Neuronal stem cell (in vitro differentiated cells): ENCODE data around the gene BRI3BP.
A peak's percentile ranks its signal among the peaks of the same experiment; 100 is the strongest.

Experiments
- DNase-seq: peaks from one replicate; pipeline ENCODE4 v3.0.0-alpha.2; 2013; ENCODE audit warnings: low spot score
- H2AFZ ChIP-seq: one replicate; pipeline ENCODE4 v1.6.1; 2013; ENCODE audit warnings: mild to moderate bottlenecking, low read length, inconsistent platforms
- H2AK5ac ChIP-seq: 2 replicates; pipeline ENCODE4 v1.6.1; 2013; ENCODE audit warnings: low read depth, mild to moderate bottlenecking, inconsistent platforms, low read length, moderate library complexity, mixed read lengths
- H2BK120ac ChIP-seq: 2 replicates; pipeline ENCODE4 v1.6.1; 2013; ENCODE audit warnings: low read depth, mild to moderate bottlenecking, inconsistent platforms, low read length, moderate library complexity, mixed read lengths
- H2BK12ac ChIP-seq: one replicate; pipeline ENCODE4 v1.6.1; 2013; ENCODE audit warnings: low read length, inconsistent platforms
- H2BK15ac ChIP-seq: 2 replicates; pipeline ENCODE4 v1.6.1; 2013; ENCODE audit warnings: mild to moderate bottlenecking, low read length, inconsistent platforms, mixed read lengths
- H2BK5ac ChIP-seq: one replicate; pipeline ENCODE4 v1.6.1; 2013; ENCODE audit warnings: inconsistent platforms, mild to moderate bottlenecking, low read length, moderate library complexity
- H3K14ac ChIP-seq: one replicate; pipeline ENCODE4 v1.6.1; 2013; ENCODE audit warnings: low read length, inconsistent platforms
- H3K18ac ChIP-seq: 2 replicates; pipeline ENCODE4 v1.6.1; 2013; ENCODE audit warnings: low read length, inconsistent platforms
- H3K23ac ChIP-seq: 2 replicates; pipeline ENCODE4 v1.6.1; 2013; ENCODE audit warnings: low read depth, mild to moderate bottlenecking, mixed read lengths, low read length, inconsistent platforms; ENCODE audit not compliant: poor library complexity
- H3K27ac ChIP-seq: replicated peaks from 3 replicates; pipeline ENCODE4 v1.5.1; 2013; ENCODE audit warnings: low read length, inconsistent platforms
- H3K27me3 ChIP-seq, 3 experiments: 2 replicates each; pipeline ENCODE4 v1.6.1; 2013; ENCODE audit warnings: low read length in 3 of 3, mild to moderate bottlenecking in 2 of 3, inconsistent platforms in 1 of 3, low read depth in 1 of 3, mixed read lengths in 1 of 3, moderate library complexity in 1 of 3; ENCODE audit not compliant: control insufficient read depth in 3 of 3, insufficient read depth in 3 of 3
- H3K36me3 ChIP-seq, 2 donors: replicated peaks in 1 of 2; 2 replicates each; pipeline ENCODE4 v1.6.1; 2013; ENCODE audit warnings: low read length in 2 of 2; ENCODE audit not compliant: control insufficient read depth in 2 of 2, insufficient read depth in 2 of 2
- H3K4ac ChIP-seq: 2 replicates; pipeline ENCODE4 v1.6.1; 2013; ENCODE audit warnings: inconsistent platforms, mild to moderate bottlenecking, low read length, moderate library complexity
- H3K4me1 ChIP-seq, 2 donors: 1 replicate in 1 of 2; 2 replicates in 1 of 2; pipeline ENCODE4 v1.6.1; 2013; ENCODE audit warnings: low read length in 2 of 2, low read depth in 1 of 2; ENCODE audit not compliant: control insufficient read depth in 2 of 2, insufficient read depth in 1 of 2
- H3K4me2 ChIP-seq: one replicate; pipeline ENCODE4 v1.6.1; 2013; ENCODE audit warnings: mild to moderate bottlenecking, low read length, inconsistent platforms; ENCODE audit not compliant: insufficient read depth, poor library complexity, severe bottlenecking
- H3K4me3 ChIP-seq, 2 donors: 2 replicates each; pipeline ENCODE4 v1.5.1; 2013; ENCODE audit warnings: low read length in 2 of 2, mild to moderate bottlenecking in 2 of 2, inconsistent platforms in 1 of 2, moderate library complexity in 1 of 2
- H3K79me1 ChIP-seq: one replicate; pipeline ENCODE4 v1.6.1; 2013; ENCODE audit warnings: low read depth, mild to moderate bottlenecking, inconsistent platforms, low read length, moderate library complexity
- H3K9ac ChIP-seq: one replicate; pipeline ENCODE4 v1.6.1; 2013; ENCODE audit warnings: mild to moderate bottlenecking, low read depth, low read length, inconsistent platforms; ENCODE audit not compliant: poor library complexity
- H3K9me3 ChIP-seq, 2 donors: replicated peaks in 1 of 2; 2 replicates each; pipeline versions ENCODE3 to v1.6.1; 2013; ENCODE audit warnings: low read length in 2 of 2, mild to moderate bottlenecking in 2 of 2, inconsistent platforms in 1 of 2, low read depth in 1 of 2, mixed read lengths in 1 of 2, moderate library complexity in 1 of 2; ENCODE audit not compliant: control insufficient read depth in 2 of 2, insufficient read depth in 1 of 2
- H4K8ac ChIP-seq: one replicate; pipeline ENCODE4 v1.6.1; 2013; ENCODE audit warnings: low read depth, mild to moderate bottlenecking, inconsistent platforms, low read length, moderate library complexity
- H4K91ac ChIP-seq: one replicate; pipeline ENCODE4 v1.6.1; 2013; ENCODE audit warnings: low read length, low read depth, mild to moderate bottlenecking, inconsistent platforms; ENCODE audit not compliant: poor library complexity
- WGBS, 2 donors: extraction: QIAGEN DNeasy Blood & Tissue Kit; methylation state at CpG; one replicate each; pipeline ENCODE4 v1.1.7; 2013; ENCODE audit warnings: missing lambda C conversion rate in 2 of 2, mixed read lengths in 1 of 2; ENCODE audit not compliant: insufficient read length in 2 of 2, insufficient replicate concordance in 1 of 2; ENCODE audit errors: extremely low coverage in 2 of 2; 5-methylcytosine and 5-hydroxymethylcytosine counted together

Gene BRI3BP

DNA sequence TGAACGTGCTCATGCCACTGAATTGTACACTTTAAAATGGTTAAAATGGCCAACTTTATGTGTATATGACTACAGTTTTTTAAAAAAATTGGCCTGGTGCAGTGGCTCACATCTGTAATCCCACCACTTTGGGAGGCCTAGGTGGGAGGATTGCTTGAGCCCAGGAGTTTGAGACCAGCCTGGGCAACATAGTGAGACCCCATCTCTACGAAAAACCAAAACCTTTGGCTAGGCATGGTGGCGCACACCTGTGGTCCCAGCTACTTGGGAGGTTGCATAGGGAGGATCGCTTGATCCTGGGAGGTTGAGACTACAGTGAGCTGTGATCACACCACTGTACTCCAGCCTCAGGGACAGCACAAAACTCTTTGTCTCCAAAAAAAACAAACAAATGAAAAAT is 5.3 kb downstream of the BRI3BP start:
- WGBS, 2 donors: no CpG with 5 or more reads among the region's 4 CpGs
- Histone ChIP-seq H3K4me3 (no peak overlapping the region), H3K27ac (no peak overlapping the region), H3K23ac (no peak overlapping the region), H2BK12ac (no peak overlapping the region), H3K27me3 (peaks cover 0 to 5% (median 0%) of the 10 kb centered on the region in 3 experiments), H3K4ac (no peak overlapping the region), H3K18ac (no peak overlapping the region), H3K9me3 (peaks cover 0 to 2% of the 10 kb centered on the region in 2 donors), H3K4me1 (peaks cover 0 to 3% of the 10 kb centered on the region in 2 donors), H2AK5ac (no peak overlapping the region), H2BK15ac (no peak overlapping the region), H2BK5ac (no peak overlapping the region), H3K9ac (no peak overlapping the region), H3K14ac (no peak overlapping the region), H4K8ac (no peak overlapping the region), H2AFZ (no peak overlapping the region), H3K4me2 (no peak overlapping the region), H3K79me1 (peaks cover 5% of the 10 kb centered on the region), H4K91ac (no peak overlapping the region), H2BK120ac (no peak overlapping the region), H3K36me3 (peaks cover 3 to 21% of the 10 kb centered on the region in 2 donors)
- DNase-seq: no peak

DNA sequence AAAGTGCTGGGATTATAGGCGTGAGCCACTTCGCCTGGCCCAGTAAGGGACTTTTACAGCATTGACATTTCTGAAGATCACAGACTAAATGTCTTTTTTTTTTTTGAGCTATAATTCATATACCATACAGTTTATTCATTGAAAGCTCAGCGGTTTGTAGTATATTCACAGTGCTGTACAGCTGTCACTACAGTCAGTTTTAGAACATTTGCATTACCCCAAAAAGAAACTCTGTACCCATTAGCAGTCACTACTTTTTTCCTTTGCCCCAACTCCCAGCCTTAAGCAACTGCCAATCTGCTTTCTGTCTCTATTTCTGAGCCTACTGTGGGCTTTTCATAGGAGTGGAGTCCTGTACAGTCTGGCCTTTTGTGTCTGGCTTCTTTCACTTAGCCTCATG is 8.2 kb downstream of the BRI3BP start:
- H2AK5ac ChIP-seq: no peak overlapping the region

DNA sequence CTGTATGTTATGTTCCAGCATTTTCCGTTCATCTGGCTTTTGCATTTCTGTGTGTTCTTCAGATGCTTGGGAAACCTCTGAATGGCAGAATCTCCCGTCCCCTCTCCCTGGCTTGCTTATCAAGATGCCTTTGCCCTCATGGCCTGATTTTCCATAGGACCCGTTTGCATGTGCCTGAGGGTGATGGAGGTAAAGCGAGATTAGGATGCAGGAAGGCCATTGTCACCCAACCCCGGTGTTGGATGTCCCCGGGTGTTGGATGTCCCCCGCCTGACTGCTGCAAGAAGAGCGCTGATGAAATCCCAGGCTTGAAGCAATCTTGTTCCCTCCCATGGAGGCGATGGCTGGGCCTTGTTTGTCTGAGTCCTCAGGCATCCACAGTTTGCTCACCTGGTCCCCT is 9.6 kb downstream of the BRI3BP start:
- no CpG with 5 or more reads among the region's 9 CpGs for WGBS, 2 donors
- DNase-seq: no peak
- H3K4ac ChIP-seq: no peak overlapping the region

More for the DNA sequence above, 8.2 kb downstream of the BRI3BP start:
- Histone ChIP-seq H3K4me3 (no peak overlapping the region), H2AFZ (no peak overlapping the region), H3K36me3 (peaks cover 3 to 31% of the 10 kb centered on the region in 2 donors), H2BK15ac (no peak overlapping the region), H3K27me3 (no peaks in the 10 kb centered on the region), H3K4me1 (no peaks in the 10 kb centered on the region), H3K9ac (no peak overlapping the region), H3K18ac (no peak overlapping the region), H3K4ac (no peak overlapping the region), H2BK12ac (no peak overlapping the region), H2BK5ac (no peak overlapping the region), H4K91ac (no peak overlapping the region), H3K9me3 (peaks cover 0 to 2% of the 10 kb centered on the region in 2 donors), H3K14ac (no peak overlapping the region), H3K23ac (no peak overlapping the region), H2BK120ac (no peak overlapping the region), H4K8ac (no peak overlapping the region), H3K79me1 (peaks cover 5% of the 10 kb centered on the region), H3K4me2 (no peak overlapping the region), H3K27ac (no peak overlapping the region)
- no CpG with 5 or more reads among the region's 3 CpGs for WGBS, 2 donors
- DNase-seq: no peak

DNA sequence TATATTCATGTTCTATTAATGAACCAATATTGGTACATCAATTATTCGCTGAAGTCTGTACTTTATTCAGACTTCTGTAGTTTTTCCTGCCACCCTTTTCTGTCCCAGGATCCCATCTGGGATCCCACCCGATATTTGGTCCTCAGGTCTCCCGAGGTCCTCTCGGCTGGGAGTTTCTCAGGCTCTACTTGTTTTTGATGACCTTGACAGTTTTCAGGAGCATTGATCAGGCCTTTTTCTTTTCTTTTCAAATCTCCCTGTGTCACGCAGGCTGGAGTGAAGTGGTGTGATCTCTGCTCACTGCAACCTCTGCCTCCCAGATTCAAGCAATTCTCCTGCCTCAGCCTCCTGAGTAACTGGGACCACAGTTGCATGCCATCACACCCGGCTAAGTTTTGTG is 11.2 kb downstream of the BRI3BP start:
- H3K18ac ChIP-seq: no peak overlapping the region
- H3K4me2 ChIP-seq: no peak overlapping the region
- H2BK15ac ChIP-seq: no peak overlapping the region
- no peak overlapping the region for H2BK120ac ChIP-seq
- peaks cover 3 to 36% of the 10 kb centered on the region in 2 donors for H3K36me3 ChIP-seq
- H3K4me3 ChIP-seq: no peak overlapping the region
- no peaks in the 10 kb centered on the region for H3K27me3 ChIP-seq
- H2BK12ac ChIP-seq: no peak overlapping the region
- H2AK5ac ChIP-seq: no peak overlapping the region
- H2AFZ ChIP-seq: no peak overlapping the region
- H3K14ac ChIP-seq: no peak overlapping the region
- no peak overlapping the region for H2BK5ac ChIP-seq
- no peak overlapping the region for H4K8ac ChIP-seq
- H3K23ac ChIP-seq: no peak overlapping the region
- no peak overlapping the region for H3K4ac ChIP-seq
- peaks cover 9% of the 10 kb centered on the region for H3K79me1 ChIP-seq
- no peak for DNase-seq
- no peak overlapping the region for H3K27ac ChIP-seq
- no CpG with 5 or more reads among the region's 6 CpGs for WGBS, 2 donors
- H3K9me3 ChIP-seq: no peaks in the 10 kb centered on the region
- H4K91ac ChIP-seq: no peak overlapping the region
- H3K4me1 ChIP-seq: no peaks in the 10 kb centered on the region
- no peak overlapping the region for H3K9ac ChIP-seq

More for the DNA sequence above, 9.6 kb downstream of the BRI3BP start:
- Histone ChIP-seq H3K79me1 (peaks cover 8% of the 10 kb centered on the region), H3K9ac (no peak overlapping the region), H4K8ac (no peak overlapping the region), H3K27me3 (no peaks in the 10 kb centered on the region), H3K14ac (no peak overlapping the region), H2AFZ (no peak overlapping the region), H3K4me3 (no peak overlapping the region), H4K91ac (no peak overlapping the region), H3K23ac (no peak overlapping the region), H2BK15ac (no peak overlapping the region), H3K36me3 (peaks cover 3 to 33% of the 10 kb centered on the region in 2 donors), H3K4me1 (no peaks in the 10 kb centered on the region), H2BK5ac (no peak overlapping the region), H3K27ac (no peak overlapping the region), H2BK120ac (no peak overlapping the region), H3K18ac (peak overlapping the region; percentile 48), H3K4me2 (no peak overlapping the region), H2BK12ac (peak overlapping the region; percentile 41), H3K9me3 (peaks cover 0 to 2% of the 10 kb centered on the region in 2 donors), H2AK5ac (no peak overlapping the region)
